ENCODE data around the gene YWHAE.
"Not testable (repeated sequence)": the region's sequence is repeated elsewhere in the genome, so short reads cannot be mapped to it uniquely, and the experiment has no call there.

YWHAE gene

DNA sequence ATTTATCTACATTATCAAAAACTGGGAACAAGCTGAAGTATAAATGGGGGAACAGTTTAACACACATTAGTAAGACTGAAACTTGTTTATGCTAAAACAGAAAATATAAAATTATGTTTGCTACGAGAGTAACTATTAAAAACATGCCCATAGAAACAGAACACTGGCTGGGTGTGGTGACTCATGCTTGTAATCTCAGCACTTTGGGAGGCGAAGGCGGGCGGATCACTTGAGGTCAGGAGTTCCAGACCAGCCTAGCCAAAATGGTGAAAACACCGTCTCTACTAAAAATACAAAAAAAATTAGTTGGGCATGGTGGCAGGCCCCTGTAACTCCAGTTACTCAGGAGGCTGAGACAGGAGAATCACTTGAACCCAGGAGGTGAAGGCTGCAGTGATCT is 39.7 kb downstream of the YWHAE start:
- Histone ChIP-seq H3K4me3 (ENCODE audit: low read depth, low read length) (0 out of 2 replicates have a peak overlapping the region, but pooled peaks have one; percentile 7), H3K27ac (ENCODE audit: low read depth, low read length) (peak overlapping the region; percentile 79), H3K79me2 (ENCODE audit: control insufficient read depth, insufficient read depth, low read length, unreplicated experiment) (peaks cover 88% of the 10 kb centered on the region), H3K4me1 (ENCODE audit: control insufficient read depth, insufficient read depth, low read length, unreplicated experiment) (peaks cover 53% of the 10 kb centered on the region), H3K36me3 (ENCODE audit: insufficient read depth, low read length) (peaks cover 31% of the 10 kb centered on the region)
- not testable (repeated sequence) for H2AFZ ChIP-seq (ENCODE audit: low read length, unreplicated experiment); H3K27me3 ChIP-seq (ENCODE audit: insufficient read depth, low read length)

DNA sequence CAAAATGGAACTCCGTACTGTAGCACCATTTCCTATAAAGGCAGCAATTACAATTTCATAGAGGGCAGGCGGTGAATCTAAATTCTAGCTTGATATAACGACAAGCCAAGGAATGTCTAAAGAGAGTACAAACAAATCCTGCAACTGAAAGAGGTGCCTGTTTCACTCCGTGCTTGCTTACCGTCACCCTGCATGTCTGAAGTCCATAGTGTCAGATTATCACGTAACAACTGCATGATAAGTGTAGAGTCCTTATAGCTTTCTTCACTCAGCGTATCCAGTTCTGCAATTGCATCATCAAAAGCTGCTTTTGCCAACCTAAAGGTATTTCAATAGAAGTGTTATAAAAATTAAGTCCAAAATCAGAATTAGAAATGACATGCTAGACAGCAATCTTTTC is 46.0 kb downstream of the YWHAE start:
- Histone ChIP-seq H3K27ac (ENCODE audit: low read depth, low read length) (no peak overlapping the region), H3K36me3 (ENCODE audit: insufficient read depth, low read length) (peaks cover 35% of the 10 kb centered on the region), H2AFZ (ENCODE audit: low read length, unreplicated experiment) (no peak overlapping the region), H3K4me3 (ENCODE audit: low read depth, low read length) (no peak overlapping the region), H3K4me1 (ENCODE audit: control insufficient read depth, insufficient read depth, low read length, unreplicated experiment) (no peaks in the 10 kb centered on the region), H3K79me2 (ENCODE audit: control insufficient read depth, insufficient read depth, low read length, unreplicated experiment) (peaks cover 74% of the 10 kb centered on the region), H3K27me3 (ENCODE audit: insufficient read depth, low read length) (no peaks in the 10 kb centered on the region)

DNA sequence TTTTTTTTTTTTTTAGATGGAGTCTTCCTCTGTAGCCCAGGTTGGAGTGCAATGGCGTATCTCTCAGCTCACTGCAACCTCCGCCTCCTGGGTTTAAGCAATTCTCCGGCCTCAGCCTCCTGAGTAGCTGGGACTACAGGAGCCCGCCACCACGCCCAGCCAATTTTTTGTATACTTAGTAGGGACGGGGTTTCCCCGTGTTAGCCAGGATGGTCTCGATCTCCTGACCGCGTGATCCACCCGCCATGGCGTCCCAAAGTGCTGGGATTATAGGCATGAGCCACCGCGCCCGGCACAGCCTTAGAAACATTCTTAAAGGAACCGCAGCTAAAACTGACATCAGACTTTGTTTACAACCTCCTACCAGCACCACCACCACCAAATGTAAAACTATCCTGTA is 47.5 kb downstream of the YWHAE start:
- not testable (repeated sequence) for H3K27me3 ChIP-seq (ENCODE audit: insufficient read depth, low read length); H3K4me3 ChIP-seq (ENCODE audit: low read depth, low read length); H2AFZ ChIP-seq (ENCODE audit: low read length, unreplicated experiment); H3K4me1 ChIP-seq (ENCODE audit: control insufficient read depth, insufficient read depth, low read length, unreplicated experiment); H3K27ac ChIP-seq (ENCODE audit: low read depth, low read length)
- Histone ChIP-seq H3K36me3 (ENCODE audit: insufficient read depth, low read length) (peaks cover 38% of the 10 kb centered on the region), H3K79me2 (ENCODE audit: control insufficient read depth, insufficient read depth, low read length, unreplicated experiment) (peaks cover 74% of the 10 kb centered on the region)

DNA sequence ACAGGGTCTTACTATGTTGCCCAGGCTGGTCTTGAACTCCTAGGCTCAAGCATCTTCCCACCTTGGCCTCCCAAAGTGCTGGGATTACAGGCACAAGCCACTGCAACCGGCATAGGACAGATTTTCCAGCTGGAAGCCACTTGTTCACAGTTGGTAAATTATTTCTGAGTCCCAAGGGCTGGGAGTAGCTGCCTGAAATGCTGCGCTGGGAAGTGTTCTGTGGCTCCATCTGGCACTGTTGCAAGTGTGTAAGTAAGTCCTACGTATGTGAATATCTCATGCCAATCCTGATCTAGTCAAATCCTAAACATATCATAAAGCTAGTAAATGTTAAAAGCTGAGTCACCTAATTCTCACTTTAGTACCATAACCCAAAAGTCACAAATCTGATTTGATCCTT is 48.1 kb downstream of the YWHAE start:
- Histone ChIP-seq H2AFZ (ENCODE audit: low read length, unreplicated experiment) (no peak overlapping the region), H3K4me3 (ENCODE audit: low read depth, low read length) (no peak overlapping the region), H3K27ac (ENCODE audit: low read depth, low read length) (no peak overlapping the region), H3K4me1 (ENCODE audit: control insufficient read depth, insufficient read depth, low read length, unreplicated experiment) (peaks cover 7% of the 10 kb centered on the region), H3K36me3 (ENCODE audit: insufficient read depth, low read length) (peaks cover 39% of the 10 kb centered on the region), H3K79me2 (ENCODE audit: control insufficient read depth, insufficient read depth, low read length, unreplicated experiment) (peaks cover 76% of the 10 kb centered on the region), H3K27me3 (ENCODE audit: insufficient read depth, low read length) (no peaks in the 10 kb centered on the region)

DNA sequence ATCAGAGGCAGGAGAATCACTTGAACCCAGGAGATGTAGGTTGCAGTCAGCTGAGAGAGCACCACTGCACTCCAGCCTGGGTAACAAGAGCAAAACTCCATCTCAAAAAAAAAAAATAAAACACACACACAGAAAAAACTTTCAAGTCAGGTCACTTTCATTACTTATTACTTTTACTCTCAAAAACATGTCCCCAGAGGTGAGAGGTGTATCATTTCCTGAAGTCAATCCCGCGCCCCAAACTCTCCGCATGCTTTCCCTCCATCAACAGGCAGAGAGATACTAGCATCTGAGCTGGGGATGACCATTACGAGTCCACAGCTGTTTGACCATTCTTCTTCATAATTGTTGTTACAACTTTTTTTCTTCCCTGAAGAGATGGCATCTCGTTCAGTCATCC is 48.7 kb downstream of the YWHAE start:
- H3K27ac ChIP-seq (ENCODE audit: low read depth, low read length): no peak overlapping the region
- H3K27me3 ChIP-seq (ENCODE audit: insufficient read depth, low read length): no peaks in the 10 kb centered on the region
- H3K79me2 ChIP-seq (ENCODE audit: control insufficient read depth, insufficient read depth, low read length, unreplicated experiment): peaks cover 74% of the 10 kb centered on the region
- H2AFZ ChIP-seq (ENCODE audit: low read length, unreplicated experiment): no peak overlapping the region
- peaks cover 7% of the 10 kb centered on the region for H3K4me1 ChIP-seq (ENCODE audit: control insufficient read depth, insufficient read depth, low read length, unreplicated experiment)
- H3K4me3 ChIP-seq (ENCODE audit: low read depth, low read length): no peak overlapping the region
- peaks cover 42% of the 10 kb centered on the region for H3K36me3 ChIP-seq (ENCODE audit: insufficient read depth, low read length)

DNA sequence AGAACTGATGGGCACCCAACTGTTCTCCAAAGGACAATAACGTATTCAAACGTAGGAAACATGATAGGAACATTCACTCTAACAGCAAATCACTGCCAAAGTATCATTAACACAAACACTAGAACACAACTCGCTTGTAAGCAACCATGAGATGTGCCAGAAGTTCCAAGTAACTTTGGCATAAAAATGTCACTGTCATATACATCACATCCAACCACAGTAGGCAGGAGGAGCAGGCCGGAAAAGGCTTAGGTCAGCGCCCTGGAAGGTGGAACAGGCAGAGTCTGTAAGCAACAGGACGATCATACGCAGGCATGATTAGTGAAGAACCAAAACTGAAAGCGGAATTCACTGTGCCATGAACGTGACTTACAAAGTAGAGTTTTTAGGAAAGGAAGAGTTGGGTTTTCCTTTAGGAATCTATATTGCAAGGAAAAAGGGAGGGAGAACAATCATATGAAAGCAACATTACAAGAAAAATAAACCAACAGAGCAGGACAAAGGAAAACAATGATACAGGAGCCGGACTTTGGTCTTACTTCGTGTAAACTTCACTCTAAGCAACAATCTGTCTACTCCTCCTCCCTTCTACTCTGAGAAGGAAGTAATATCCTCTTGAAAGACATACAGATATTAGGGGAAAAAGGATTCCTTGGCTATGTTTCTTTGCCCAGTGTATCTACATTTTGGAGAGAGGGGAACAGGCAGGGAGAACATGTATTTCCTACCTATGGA is 52.3 kb downstream of the YWHAE start:
- H3K4me3 ChIP-seq (ENCODE audit: low read depth, low read length): peak overlapping the region; percentile 65
- peaks cover 7% of the 10 kb centered on the region for H3K4me1 ChIP-seq (ENCODE audit: control insufficient read depth, insufficient read depth, low read length, unreplicated experiment)
- peaks cover 58% of the 10 kb centered on the region for H3K79me2 ChIP-seq (ENCODE audit: control insufficient read depth, insufficient read depth, low read length, unreplicated experiment)
- H3K27me3 ChIP-seq (ENCODE audit: insufficient read depth, low read length): no peaks in the 10 kb centered on the region
- H3K36me3 ChIP-seq (ENCODE audit: insufficient read depth, low read length): peaks cover 52% of the 10 kb centered on the region
- H2AFZ ChIP-seq (ENCODE audit: low read length, unreplicated experiment): no peak overlapping the region
- peak overlapping the region; percentile 66 for H3K27ac ChIP-seq (ENCODE audit: low read depth, low read length)

DNA sequence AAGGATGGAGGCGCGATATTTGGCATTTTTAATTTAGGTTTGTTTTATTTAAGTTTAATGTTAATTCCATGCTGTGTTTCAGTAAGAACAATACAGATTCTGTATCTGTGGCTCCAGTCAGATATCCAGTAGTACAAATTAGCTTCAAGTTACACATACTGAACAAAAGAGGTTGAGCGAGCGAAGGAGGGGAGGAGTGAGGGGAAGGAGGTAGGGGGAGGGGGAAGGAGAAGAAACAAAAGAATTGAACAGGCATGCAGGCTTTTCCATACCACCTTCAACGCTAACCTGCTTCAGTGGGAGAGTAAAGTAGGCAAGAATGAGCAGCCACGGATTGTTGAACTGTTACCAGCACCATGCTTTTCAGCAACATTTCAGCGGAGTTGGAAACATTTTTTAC is 55.5 kb downstream of the YWHAE start:
- H2AFZ ChIP-seq (ENCODE audit: low read length, unreplicated experiment): no peak overlapping the region
- H3K36me3 ChIP-seq (ENCODE audit: insufficient read depth, low read length): peaks cover 41% of the 10 kb centered on the region
- peaks cover 7% of the 10 kb centered on the region for H3K4me1 ChIP-seq (ENCODE audit: control insufficient read depth, insufficient read depth, low read length, unreplicated experiment)
- H3K27ac ChIP-seq (ENCODE audit: low read depth, low read length): no peak overlapping the region
- H3K27me3 ChIP-seq (ENCODE audit: insufficient read depth, low read length): no peaks in the 10 kb centered on the region
- H3K79me2 ChIP-seq (ENCODE audit: control insufficient read depth, insufficient read depth, low read length, unreplicated experiment): peaks cover 35% of the 10 kb centered on the region
- no peak overlapping the region for H3K4me3 ChIP-seq (ENCODE audit: low read depth, low read length)

DNA sequence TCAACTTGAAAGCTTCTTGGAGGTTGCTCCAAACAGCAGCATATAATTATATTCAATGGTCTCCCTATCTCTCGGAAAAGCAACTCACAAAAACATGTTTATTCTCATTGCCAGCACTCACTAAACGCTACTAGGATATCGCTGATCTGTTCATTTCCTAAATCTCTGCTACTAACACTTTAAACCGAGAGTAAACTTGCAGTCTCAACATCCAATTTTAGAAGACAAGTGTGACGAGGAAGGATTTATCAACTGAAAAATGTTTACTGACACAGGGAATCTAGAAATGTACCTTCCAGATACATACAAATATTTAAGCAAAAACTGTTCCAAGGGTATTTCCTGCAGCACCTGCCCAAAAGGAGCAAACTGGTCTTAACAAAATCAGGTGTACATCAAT is 56.5 kb downstream of the YWHAE start:
- peaks cover 29% of the 10 kb centered on the region for H3K79me2 ChIP-seq (ENCODE audit: control insufficient read depth, insufficient read depth, low read length, unreplicated experiment)
- H3K4me3 ChIP-seq (ENCODE audit: low read depth, low read length): no peak overlapping the region
- H2AFZ ChIP-seq (ENCODE audit: low read length, unreplicated experiment): no peak overlapping the region

DNA sequence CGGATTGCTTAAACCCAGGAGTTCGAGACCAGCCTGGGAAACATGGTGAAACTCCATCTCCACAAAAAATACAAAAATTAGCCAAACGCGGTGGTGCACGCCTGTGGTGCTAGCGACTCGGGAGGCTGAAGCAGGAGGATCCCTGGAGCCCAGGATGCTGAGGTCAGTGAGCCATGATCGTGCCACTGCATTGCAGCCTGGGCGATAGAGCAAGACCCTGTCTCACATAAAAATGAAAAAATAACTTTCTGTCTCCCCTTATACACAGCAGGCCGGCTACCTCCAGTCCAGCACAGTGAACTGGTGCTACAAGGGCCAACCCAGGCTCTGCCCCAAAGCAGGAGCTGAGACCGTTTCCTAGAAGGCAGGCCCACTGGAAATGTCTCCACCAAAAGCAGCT is 59.7 kb downstream of the YWHAE start:
- Histone ChIP-seq H2AFZ (ENCODE audit: low read length, unreplicated experiment) (no peak overlapping the region), H3K4me1 (ENCODE audit: control insufficient read depth, insufficient read depth, low read length, unreplicated experiment) (no peaks in the 10 kb centered on the region), H3K27ac (ENCODE audit: low read depth, low read length) (no peak overlapping the region), H3K4me3 (ENCODE audit: low read depth, low read length) (no peak overlapping the region), H3K79me2 (ENCODE audit: control insufficient read depth, insufficient read depth, low read length, unreplicated experiment) (peaks cover 1% of the 10 kb centered on the region), H3K36me3 (ENCODE audit: insufficient read depth, low read length) (peaks cover 21% of the 10 kb centered on the region), H3K27me3 (ENCODE audit: insufficient read depth, low read length) (no peaks in the 10 kb centered on the region)

More for the DNA sequence above, 56.5 kb downstream of the YWHAE start:
- Histone ChIP-seq H3K27me3 (ENCODE audit: insufficient read depth, low read length) (no peaks in the 10 kb centered on the region), H3K36me3 (ENCODE audit: insufficient read depth, low read length) (peaks cover 41% of the 10 kb centered on the region), H3K4me1 (ENCODE audit: control insufficient read depth, insufficient read depth, low read length, unreplicated experiment) (peaks cover 7% of the 10 kb centered on the region), H3K27ac (ENCODE audit: low read depth, low read length) (no peak overlapping the region)

DNA sequence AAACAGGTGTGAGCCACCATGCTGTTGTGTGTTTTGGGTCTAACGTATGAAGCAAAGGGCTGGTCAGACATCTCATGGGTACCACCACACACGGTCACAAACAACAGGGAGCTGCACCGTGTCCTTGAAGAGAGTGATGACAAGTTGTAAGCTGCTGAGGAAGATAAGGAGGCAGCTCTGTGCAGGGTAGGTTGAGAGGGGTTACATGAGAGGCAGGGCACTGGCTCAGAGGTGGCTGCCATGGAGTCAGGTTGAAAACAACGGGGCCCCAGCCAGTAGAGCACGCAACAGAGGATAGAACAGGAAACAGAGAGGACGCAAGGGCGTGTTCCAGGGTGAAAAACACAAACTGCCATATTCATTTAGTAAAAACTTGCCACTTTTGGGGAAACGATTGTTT is 68.3 kb downstream of the YWHAE start:
- H3K4me3 ChIP-seq (ENCODE audit: low read depth, low read length): no peak overlapping the region
- no peak overlapping the region for H3K27ac ChIP-seq (ENCODE audit: low read depth, low read length)
- H3K79me2 ChIP-seq (ENCODE audit: control insufficient read depth, insufficient read depth, low read length, unreplicated experiment): no peaks in the 10 kb centered on the region
- 0 out of 2 replicates have a peak, but pooled peaks cover 3% of the 10 kb centered on the region for H3K27me3 ChIP-seq (ENCODE audit: insufficient read depth, low read length)
- no peaks in the 10 kb centered on the region for H3K4me1 ChIP-seq (ENCODE audit: control insufficient read depth, insufficient read depth, low read length, unreplicated experiment)
- H2AFZ ChIP-seq (ENCODE audit: low read length, unreplicated experiment): no peak overlapping the region
- no peaks in the 10 kb centered on the region for H3K36me3 ChIP-seq (ENCODE audit: insufficient read depth, low read length)

DNA sequence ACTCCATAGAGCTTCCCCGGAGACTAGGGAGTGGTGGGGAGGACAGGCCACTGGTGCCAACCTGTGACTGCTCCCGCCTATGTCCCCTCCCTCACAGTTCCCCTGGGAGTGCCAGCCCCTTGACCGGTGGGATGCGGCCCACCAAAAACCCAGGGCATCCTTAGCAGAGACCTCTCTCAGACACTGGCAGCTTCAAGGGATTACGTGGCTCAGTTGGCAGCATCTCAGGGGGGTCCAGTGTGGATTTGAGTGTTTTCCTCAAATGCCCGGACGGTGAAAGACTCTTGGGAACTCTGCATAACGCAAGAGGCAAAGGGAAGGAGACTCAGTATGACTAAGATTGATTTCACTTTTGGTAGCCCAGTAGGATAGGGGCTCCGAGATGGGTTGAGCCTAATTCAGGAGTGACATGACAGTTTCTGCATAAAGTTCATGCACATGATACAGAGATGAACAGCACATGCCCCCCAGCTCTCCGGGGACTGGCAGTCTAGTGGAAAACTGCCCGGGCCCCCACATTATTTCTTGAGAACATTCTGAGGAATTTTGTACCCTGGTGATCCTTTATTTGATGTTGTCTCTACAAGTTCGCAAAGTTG is 70.2 kb downstream of the YWHAE start:
- 0 out of 2 replicates have a peak, but pooled peaks cover 3% of the 10 kb centered on the region for H3K27me3 ChIP-seq (ENCODE audit: insufficient read depth, low read length)
- H3K36me3 ChIP-seq (ENCODE audit: insufficient read depth, low read length): no peaks in the 10 kb centered on the region
- H2AFZ ChIP-seq (ENCODE audit: low read length, unreplicated experiment): no peak overlapping the region
- H3K27ac ChIP-seq (ENCODE audit: low read depth, low read length): no peak overlapping the region
- no peaks in the 10 kb centered on the region for H3K79me2 ChIP-seq (ENCODE audit: control insufficient read depth, insufficient read depth, low read length, unreplicated experiment)
- H3K4me3 ChIP-seq (ENCODE audit: low read depth, low read length): no peak overlapping the region
- no peaks in the 10 kb centered on the region for H3K4me1 ChIP-seq (ENCODE audit: control insufficient read depth, insufficient read depth, low read length, unreplicated experiment)

All from ACC112 (cell line).